Measurements from ENCODE around the gene DLG2. TPM values are rescaled to one million over a fixed set of nuclear protein-coding genes. Genes with fewer than 3 reads are reported as not detected.

The DLG2 gene
- polyA plus RNA-seq, 1 experiment = 0.68 TPM

- TF ChIP-seq CTCF (IDR thresholded peaks at IDR 0.05; ENCODE audit: low read depth, low read length) = no peak
- POLR2A ChIA-PET = no interaction called here
- Histone ChIP-seq H3K4me3 (ENCODE audit: low read depth, low read length) (no peak overlapping the region), H3K27me3 (ENCODE audit: control insufficient read depth, insufficient read depth, low read length) (no peaks in the 10 kb centered on the region), H3K9me3 (ENCODE audit: control insufficient read depth, insufficient read depth, low read length) (no peaks in the 10 kb centered on the region), H3K27ac (ENCODE audit: low read depth, low read length) (no peak overlapping the region)
- DNase-seq (ENCODE audit: low read depth, low spot score) = no peak
- CTCF ChIA-PET = interaction anchor here (0.7 to 1.2 kb wide), 2 partner anchors 141 to 317 kb away, joined by 3 to 5 read pairs; no protein-coding TSS in a partner anchor
Measured at GRCh38 chr11:83566950-83567349, 2060.2 kb downstream of the DLG2 start.

GRCh38 chr11:83564870-83565269, 2062.3 kb downstream of the DLG2 start:
- Histone ChIP-seq H3K9me3 (ENCODE audit: control insufficient read depth, insufficient read depth, low read length) (no peaks in the 10 kb centered on the region), H3K27me3 (ENCODE audit: control insufficient read depth, insufficient read depth, low read length) (no peaks in the 10 kb centered on the region), H3K27ac (ENCODE audit: low read depth, low read length) (no peak overlapping the region), H3K4me3 (ENCODE audit: low read depth, low read length) (no peak overlapping the region)
- CTCF ChIA-PET = no interaction called here
- POLR2A ChIA-PET = no interaction called here
- TF ChIP-seq CTCF (IDR thresholded peaks at IDR 0.05; ENCODE audit: low read depth, low read length) = no peak
- no peak for DNase-seq (ENCODE audit: low read depth, low spot score)

GRCh38 chr11:83558281-83558680, 2068.9 kb downstream of the DLG2 start:
- no peak for DNase-seq (ENCODE audit: low read depth, low spot score)
- ChIA-PET POLR2A (no interaction called here), CTCF (no interaction called here)
- Histone ChIP-seq H3K27ac (ENCODE audit: low read depth, low read length) (no peak overlapping the region), H3K4me3 (ENCODE audit: low read depth, low read length) (no peak overlapping the region), H3K9me3 (ENCODE audit: control insufficient read depth, insufficient read depth, low read length) (no peaks in the 10 kb centered on the region), H3K27me3 (ENCODE audit: control insufficient read depth, insufficient read depth, low read length) (no peaks in the 10 kb centered on the region)
- TF ChIP-seq CTCF (IDR thresholded peaks at IDR 0.05; ENCODE audit: low read depth, low read length) = no peak

- ChIA-PET CTCF (no interaction called here), POLR2A (no interaction called here)
- TF ChIP-seq CTCF (IDR thresholded peaks at IDR 0.05; ENCODE audit: low read depth, low read length) = no peak
- no peak for DNase-seq (ENCODE audit: low read depth, low spot score)
- H3K9me3 ChIP-seq (ENCODE audit: control insufficient read depth, insufficient read depth, low read length) = no peaks in the 10 kb centered on the region
- H3K27ac ChIP-seq (ENCODE audit: low read depth, low read length) = no peak overlapping the region
- H3K27me3 ChIP-seq (ENCODE audit: control insufficient read depth, insufficient read depth, low read length) = no peaks in the 10 kb centered on the region
- no peak overlapping the region for H3K4me3 ChIP-seq (ENCODE audit: low read depth, low read length)
Measured at GRCh38 chr11:83557653-83558052, 2069.5 kb downstream of the DLG2 start.

GRCh38 chr11:83554876-83555275, 2072.3 kb downstream of the DLG2 start:
- Histone ChIP-seq H3K4me3 (ENCODE audit: low read depth, low read length) (no peak overlapping the region), H3K9me3 (ENCODE audit: control insufficient read depth, insufficient read depth, low read length) (no peaks in the 10 kb centered on the region), H3K27ac (ENCODE audit: low read depth, low read length) (no peak overlapping the region), H3K27me3 (ENCODE audit: control insufficient read depth, insufficient read depth, low read length) (no peaks in the 10 kb centered on the region)
- CTCF ChIA-PET = interaction anchor here (1.3 kb wide), 1 partner anchor 273 kb away, joined by 3 read pairs; no protein-coding TSS in a partner anchor
- no peak for DNase-seq (ENCODE audit: low read depth, low spot score)
- no peak for TF ChIP-seq CTCF (IDR thresholded peaks at IDR 0.05; ENCODE audit: low read depth, low read length)
- POLR2A ChIA-PET = no interaction called here
